Measurements from ENCODE around the gene HYI.
A peak's percentile ranks its signal among the peaks of the same experiment; 100 is the strongest.
"Not testable (repeated sequence)": the region's sequence is repeated elsewhere in the genome, so short reads cannot be mapped to it uniquely, and the experiment has no call there.

The HYI gene

GRCh38 chr1:43453442-43454269 lies at the start of gene HYI:
HYI (minus strand) TSS chr1:43453931; CDS start chr1:43453793, 138 bp downstream.
- peak; percentile 74 for DNase-seq

GRCh38 chr1:43501806-43502205 lies 48.1 kb upstream of the HYI start:
- DNase-seq: not testable (repeated sequence)

- DNase-seq: no peak
Measured at GRCh38 chr1:43499898-43500297, 46.2 kb upstream of the HYI start.

GRCh38 chr1:43495204-43495603 lies 41.5 kb upstream of the HYI start:
- DNase-seq: no peak

- no peak for DNase-seq
Measured at GRCh38 chr1:43493661-43494450, 40.1 kb upstream of the HYI start.

GRCh38 chr1:43492826-43493225 lies 39.1 kb upstream of the HYI start:
- no peak for DNase-seq

GRCh38 chr1:43491061-43491460 lies 37.3 kb upstream of the HYI start:
- DNase-seq: no peak

GRCh38 chr1:43488165-43488564 lies 34.4 kb upstream of the HYI start:
- DNase-seq: no peak

GRCh38 chr1:43484367-43484766 lies 30.6 kb upstream of the HYI start:
- no peak for DNase-seq

GRCh38 chr1:43482215-43482614 lies 28.5 kb upstream of the HYI start:
- DNase-seq: no peak

GRCh38 chr1:43481491-43481890 lies 27.8 kb upstream of the HYI start:
- no peak for DNase-seq

GRCh38 chr1:43479414-43479813 lies 25.7 kb upstream of the HYI start:
- DNase-seq: no peak

GRCh38 chr1:43477716-43478115 lies 24.0 kb upstream of the HYI start:
- no peak for DNase-seq

GRCh38 chr1:43475611-43476401 lies 22.1 kb upstream of the HYI start:
- DNase-seq: not testable (repeated sequence)

- no peak for DNase-seq
Measured at GRCh38 chr1:43473463-43473862, 19.7 kb upstream of the HYI start.

GRCh38 chr1:43472463-43473151 lies 18.9 kb upstream of the HYI start:
- not testable (repeated sequence) for DNase-seq

GRCh38 chr1:43472087-43472462 lies 18.3 kb upstream of the HYI start:
- DNase-seq: no peak

GRCh38 chr1:43469932-43470331 lies 16.2 kb upstream of the HYI start:
- DNase-seq: no peak

- no peak for DNase-seq
Measured at GRCh38 chr1:43468414-43468813, 14.7 kb upstream of the HYI start.

- no peak for DNase-seq
Measured at GRCh38 chr1:43466403-43466802, 12.7 kb upstream of the HYI start.

GRCh38 chr1:43465505-43466067 lies 11.9 kb upstream of the HYI start:
- DNase-seq: no peak
